Fibroblast of lung (primary cell): ENCODE measurements around the gene CDKAL1. TPM values are rescaled to one million over a fixed set of nuclear protein-coding genes. Genes with fewer than 3 reads are reported as not detected.

Experiments used
- DNase-seq, 2 donors: peaks; one replicate each; pipeline versions ENCODE4 v3.0.0 to v3.0.0-alpha.2; 2010; ENCODE audit warnings: low read depth in 2 of 2
- H2AFZ ChIP-seq: 2 replicates; pipeline ENCODE4 v1.5.1; 2012; ENCODE audit warnings: low read length, control low read depth, inconsistent platforms
- H3K27ac ChIP-seq: 2 replicates; pipeline ENCODE4 v1.5.1; 2011; ENCODE audit warnings: low read length, control low read depth; ENCODE audit not compliant: insufficient read depth
- H3K27me3 ChIP-seq: 2 replicates; pipeline ENCODE4 v1.5.1; 2011; ENCODE audit warnings: mild to moderate bottlenecking, low read length; ENCODE audit not compliant: control insufficient read depth, insufficient read depth
- H3K36me3 ChIP-seq: 2 replicates; pipeline ENCODE4 v1.5.1; 2011; ENCODE audit warnings: low read length; ENCODE audit not compliant: control insufficient read depth, insufficient read depth
- H3K4me1 ChIP-seq: 2 replicates; pipeline ENCODE4 v1.5.1; 2011; ENCODE audit warnings: low read length; ENCODE audit not compliant: control insufficient read depth, insufficient read depth; ENCODE audit errors: extremely low read depth
- H3K4me2 ChIP-seq: 2 replicates; pipeline ENCODE4 v1.5.1; 2011; ENCODE audit warnings: low read length, control low read depth; ENCODE audit not compliant: insufficient read depth; ENCODE audit errors: extremely low read depth
- H3K4me3 ChIP-seq, 4 experiments: fragments of 200-600 bp in 1 of 4; sonication (generic) in 1 of 4; replicated peaks in 1 of 4; 2 replicates each; pipeline ENCODE4 v1.5.1; 2011 to 2016; ENCODE audit warnings: low read length in 4 of 4, low read depth in 3 of 4, mild to moderate bottlenecking in 3 of 4, control low read depth in 2 of 4, inconsistent platforms in 1 of 4, mixed read lengths in 1 of 4; ENCODE audit not compliant: insufficient read depth in 1 of 4; ENCODE audit errors: control extremely low read depth in 1 of 4
- H3K79me2 ChIP-seq: 2 replicates; pipeline ENCODE4 v1.5.1; 2012; ENCODE audit warnings: mild to moderate bottlenecking, low read length, inconsistent platforms; ENCODE audit not compliant: control insufficient read depth, insufficient read depth
- H3K9ac ChIP-seq: 2 replicates; pipeline ENCODE4 v1.5.1; 2011; ENCODE audit warnings: mild to moderate bottlenecking, low read length, control low read depth; ENCODE audit not compliant: insufficient read depth
- H3K9me3 ChIP-seq: 2 replicates; pipeline ENCODE4 v1.5.1; 2012; ENCODE audit warnings: low read depth, low read length; ENCODE audit not compliant: control insufficient read depth, insufficient read depth
- H4K20me1 ChIP-seq: 2 replicates; pipeline ENCODE4 v1.5.1; 2011; ENCODE audit warnings: low read length; ENCODE audit not compliant: control insufficient read depth, insufficient read depth; ENCODE audit errors: extremely low read depth
- CTCF ChIP-seq, 2 donors: IDR thresholded peaks in 1 of 2; conservative IDR thresholded peaks in 1 of 2; 1 replicate in 1 of 2; 2 replicates in 1 of 2; pipeline ENCODE4 v1.5.1; 2011 to 2012; ENCODE audit warnings: low read length in 2 of 2, control low read depth in 1 of 2, inconsistent platforms in 1 of 2, low read depth in 1 of 2, mild to moderate bottlenecking in 1 of 2
- EZH2 ChIP-seq: IDR thresholded peaks from 2 replicates; pipeline ENCODE4 v1.5.1; 2012; ENCODE audit warnings: low read length, control low read depth, mild to moderate bottlenecking; ENCODE audit errors: missing control alignments
- polyA plus RNA-seq, 2 donors: library from polyadenylated mRNA; depleted of rRNA in 1 of 2; stranded (reverse) in 1 of 2; unstranded in 1 of 2; fragments of >200 nt; gene quantifications; 2 replicates each; pipeline ENCODE4 v1.2.1, GENCODE V29; 2011 to 2012; ENCODE audit warnings: missing spikeins in 1 of 2
- total RNA-seq: library from RNA; depleted of rRNA; stranded (reverse); fragments of >200 nt; gene quantifications from 2 replicates; pipeline ENCODE4 v1.2.1, GENCODE V29; 2014

Gene CDKAL1
- total and polyA plus RNA-seq, 2 donors (not counting 1 experiment from before 2014, with no cell fraction given): 7.4 to 15.0 TPM

GRCh38 chr6:20936949-20937348, 402.7 kb downstream of the CDKAL1 start:
- Histone ChIP-seq H3K27me3 (no peaks in the 10 kb centered on the region), H3K4me2 (no peak overlapping the region), H3K79me2 (no peaks in the 10 kb centered on the region), H3K36me3 (no peaks in the 10 kb centered on the region), H4K20me1 (no peaks in the 10 kb centered on the region), H3K9me3 (no peaks in the 10 kb centered on the region), H3K4me3 (no peak overlapping the region), H2AFZ (no peak overlapping the region), H3K9ac (no peak overlapping the region), H3K27ac (no peak overlapping the region), H3K4me1 (no peaks in the 10 kb centered on the region)
- TF ChIP-seq EZH2: no peak
- TF ChIP-seq CTCF (conservative IDR thresholded peaks at IDR 0.05 in 1 of 2, IDR thresholded peaks at IDR 0.05 in 1 of 2; ENCODE audit: low read depth in 1 of 2, low read length in 2 of 2): no peak
- no peak for DNase-seq

GRCh38 chr6:20939161-20939775, 405.0 kb downstream of the CDKAL1 start:
- no peak overlapping the region for H2AFZ ChIP-seq
- H4K20me1 ChIP-seq: no peaks in the 10 kb centered on the region
- no peak overlapping the region for H3K4me3 ChIP-seq
- no peaks in the 10 kb centered on the region for H3K27me3 ChIP-seq
- no peak overlapping the region for H3K27ac ChIP-seq
- no peaks in the 10 kb centered on the region for H3K9me3 ChIP-seq
- H3K79me2 ChIP-seq: no peaks in the 10 kb centered on the region
- no peak overlapping the region for H3K9ac ChIP-seq
- no peak for TF ChIP-seq EZH2
- no peak for TF ChIP-seq CTCF (conservative IDR thresholded peaks at IDR 0.05 in 1 of 2, IDR thresholded peaks at IDR 0.05 in 1 of 2; ENCODE audit: low read depth in 1 of 2, low read length in 2 of 2)
- no peak overlapping the region for H3K4me2 ChIP-seq
- DNase-seq: no peak
- H3K4me1 ChIP-seq: no peaks in the 10 kb centered on the region
- H3K36me3 ChIP-seq: no peaks in the 10 kb centered on the region

- Histone ChIP-seq H4K20me1 (no peaks in the 10 kb centered on the region), H3K79me2 (no peaks in the 10 kb centered on the region), H3K9ac (no peak overlapping the region), H3K4me3 (no peak overlapping the region), H3K27ac (no peak overlapping the region), H3K27me3 (no peaks in the 10 kb centered on the region), H3K36me3 (no peaks in the 10 kb centered on the region), H3K9me3 (no peaks in the 10 kb centered on the region), H3K4me1 (no peaks in the 10 kb centered on the region), H2AFZ (no peak overlapping the region), H3K4me2 (no peak overlapping the region)
- TF ChIP-seq CTCF (conservative IDR thresholded peaks at IDR 0.05 in 1 of 2, IDR thresholded peaks at IDR 0.05 in 1 of 2; ENCODE audit: low read depth in 1 of 2, low read length in 2 of 2) (no peak), EZH2 (no peak)
- DNase-seq: no peak
Observed at GRCh38 chr6:20943040-20943627, 408.9 kb downstream of the CDKAL1 start.
